BJ (cell line): ENCODE data around the gene FAM169A. TPM values are rescaled to one million over a fixed set of nuclear protein-coding genes. Genes with fewer than 3 reads are reported as not detected.
A peak's percentile ranks its signal among the peaks of the same experiment; 100 is the strongest.

Experiments used
- CTCF ChIA-PET: fragments of 350-600 bp; formaldehyde crosslinking; extraction: SDS; loops from one replicate; lab custom pipeline; 2021; ENCODE audit warnings: antibody characterized with exemption, inconsistent platforms; lab: Yijun Ruan, JAX
- POLR2A ChIA-PET: fragments of 300-600 bp; sonication (Branson Sonifier 250); formaldehyde crosslinking; extraction: SDS; loops from one replicate; lab custom pipeline; 2021; ENCODE audit warnings: antibody characterized with exemption; lab: Charles Lee
- DNase-seq: peaks from one replicate; pipeline ENCODE4 v3.0.0-alpha.2; 2011; ENCODE audit warnings: low read depth
- H3K27me3 ChIP-seq: 2 replicates; pipeline ENCODE4 v1.6.0; 2011; ENCODE audit warnings: low read length; ENCODE audit not compliant: control insufficient read depth, insufficient read depth
- H3K36me3 ChIP-seq: 2 replicates; pipeline ENCODE4 v1.5.1; 2011; ENCODE audit warnings: low read length; ENCODE audit not compliant: control insufficient read depth, insufficient read depth
- H3K4me3 ChIP-seq: 2 replicates; pipeline ENCODE4 v1.5.1; 2011; ENCODE audit warnings: low read depth, mild to moderate bottlenecking, control low read depth, low read length
- CTCF ChIP-seq: IDR thresholded peaks from 2 replicates; pipeline ENCODE4 v1.5.1; 2011; ENCODE audit warnings: low read depth, mild to moderate bottlenecking, control low read depth, inconsistent platforms, low read length, moderate library complexity; ENCODE audit not compliant: insufficient read depth
- polyA plus RNA-seq: library from polyadenylated mRNA; depleted of rRNA; stranded (reverse); fragments of >200 nt; gene quantifications from 2 replicates; pipeline ENCODE4 v1.2.3, GENCODE V29; 2011

The FAM169A gene
- polyA plus RNA-seq, 1 experiment, result 0.22 TPM

DNA sequence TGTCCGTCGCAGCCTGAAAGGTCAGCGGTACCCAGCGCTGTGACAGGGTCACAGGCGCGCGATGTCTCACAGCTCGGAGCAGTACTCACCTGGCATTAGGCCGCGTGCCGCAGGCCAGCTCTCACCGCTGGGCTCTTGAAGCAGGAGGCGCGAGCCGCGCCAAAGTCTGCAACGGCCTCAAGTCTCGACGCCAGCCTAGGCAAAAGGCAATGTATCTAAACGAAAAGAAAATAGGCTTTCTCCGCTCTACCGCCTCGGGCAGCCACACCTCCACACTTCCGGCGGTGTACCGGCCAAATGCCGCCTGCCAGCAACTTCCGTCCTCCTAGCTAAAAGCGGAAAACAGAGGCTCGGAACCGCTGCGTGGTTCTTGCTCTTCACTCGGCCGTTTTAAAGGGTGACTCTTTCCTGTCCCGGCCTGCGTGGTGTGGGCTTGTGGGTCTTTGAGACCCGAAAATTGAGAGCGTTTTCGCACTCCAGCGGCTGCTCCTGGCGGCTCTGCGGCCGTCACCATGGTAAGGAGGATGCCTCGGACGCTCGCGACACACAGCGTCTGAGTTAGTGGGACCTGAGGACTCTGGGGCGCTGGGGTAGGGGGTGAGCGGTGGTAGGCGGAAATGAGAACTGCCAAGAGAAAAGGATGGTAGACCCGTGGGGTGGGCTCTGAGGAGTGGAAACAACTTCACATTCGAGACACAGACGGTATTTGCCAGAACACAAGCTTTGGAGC is 99.2 kb downstream of the FAM169A start, which contains the start of the genes GFM2 and NSA2:
GFM2 (minus strand) TSS at position 269 of the 730 bp plus-strand sequence. CDS start 3,375 bp downstream, outside the sequence.
NSA2 (plus strand) TSS at position 401 of the 730 bp plus-strand sequence; CDS start at position 513, 112 bp downstream.
- peak; percentile 69 for DNase-seq
- CTCF ChIA-PET, result interaction anchor here (0.9 to 1.3 kb wide), 6 partner anchors 34 to 151 kb away, joined by 3 to 6 read pairs (median 4); no protein-coding TSS in a partner anchor
- TF ChIP-seq CTCF, result no peak
- H3K27me3 ChIP-seq, result no peaks in the 10 kb centered on the region
- H3K4me3 ChIP-seq, result peak within 1 kb of the TSS; percentile 95
- H3K36me3 ChIP-seq, result no peaks in the 10 kb centered on the region
- POLR2A ChIA-PET, result interaction anchor here (0.6 kb wide), 1 partner anchor 48 kb away, joined by 3 read pairs; no protein-coding TSS in a partner anchor

DNA sequence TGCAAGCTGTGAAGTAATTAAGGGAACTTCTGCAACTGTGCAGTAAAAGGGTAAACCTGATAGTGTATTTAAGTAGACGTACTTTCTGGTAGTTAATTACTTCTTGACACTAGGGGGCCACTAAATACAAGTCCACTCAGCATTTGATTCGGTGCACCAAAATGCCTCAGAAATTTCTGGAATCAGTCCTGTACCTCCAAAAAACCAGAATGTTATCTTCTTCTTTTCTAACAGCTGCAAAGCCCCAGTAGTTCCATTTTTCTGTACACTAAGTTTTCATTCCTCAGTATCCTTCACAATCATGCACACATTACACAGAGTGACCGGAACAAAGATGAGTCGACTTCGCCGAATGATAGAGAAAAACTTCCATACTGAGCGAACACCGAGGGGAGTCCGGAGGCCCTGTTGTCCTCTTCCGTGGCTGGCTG is 99.8 kb downstream of the FAM169A start:
- TF ChIP-seq CTCF, result peak; percentile 27
- no peak for DNase-seq
- CTCF ChIA-PET, result interaction anchor here (0.9 to 1.3 kb wide), 7 partner anchors 27 to 152 kb away, joined by 3 to 6 read pairs (median 4); no protein-coding TSS in a partner anchor
- Histone ChIP-seq H3K36me3 (no peaks in the 10 kb centered on the region), H3K4me3 (peak overlapping the region; percentile 95), H3K27me3 (no peaks in the 10 kb centered on the region)
- POLR2A ChIA-PET, result interaction anchor here (0.6 kb wide), 1 partner anchor 49 kb away, joined by 3 read pairs; no protein-coding TSS in a partner anchor

GRCh38 chr5:74765929-74766328 is 100.3 kb downstream of the FAM169A start:
- ChIA-PET POLR2A (no interaction called here), CTCF (interaction anchor here (1.1 to 1.3 kb wide), 5 partner anchors 26 to 150 kb away, joined by 3 to 4 read pairs (median 3); no protein-coding TSS in a partner anchor)
- Histone ChIP-seq H3K27me3 (no peaks in the 10 kb centered on the region), H3K4me3 (peak overlapping the region; percentile 95), H3K36me3 (no peaks in the 10 kb centered on the region)
- no peak for TF ChIP-seq CTCF
- DNase-seq, result no peak

DNA sequence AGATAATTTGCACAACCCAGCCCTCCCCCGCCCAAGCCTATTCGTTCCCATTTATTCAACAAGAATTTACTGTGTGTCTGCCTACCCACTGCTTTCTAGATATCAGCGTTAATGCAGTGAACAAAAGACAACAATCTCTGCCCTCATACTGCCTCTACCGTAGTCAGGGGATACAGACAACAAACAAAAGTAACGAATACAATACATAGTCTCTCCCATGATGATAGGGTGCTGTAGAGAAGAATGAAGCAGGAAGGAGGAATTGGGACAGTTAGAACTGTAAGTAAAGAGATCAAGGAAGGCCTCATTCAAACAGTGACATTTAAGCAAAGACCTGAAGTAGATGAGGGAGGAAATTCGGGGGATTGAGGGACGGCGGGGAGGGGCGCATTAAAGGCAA is 101.0 kb downstream of the FAM169A start:
- ChIA-PET POLR2A (no interaction called here), CTCF (interaction anchor here (1.1 kb wide), 1 partner anchor 26 kb away, joined by 3 read pairs; no protein-coding TSS in a partner anchor)
- TF ChIP-seq CTCF, result no peak
- Histone ChIP-seq H3K27me3 (no peaks in the 10 kb centered on the region), H3K4me3 (no peak overlapping the region), H3K36me3 (no peaks in the 10 kb centered on the region)
- no peak for DNase-seq

DNA sequence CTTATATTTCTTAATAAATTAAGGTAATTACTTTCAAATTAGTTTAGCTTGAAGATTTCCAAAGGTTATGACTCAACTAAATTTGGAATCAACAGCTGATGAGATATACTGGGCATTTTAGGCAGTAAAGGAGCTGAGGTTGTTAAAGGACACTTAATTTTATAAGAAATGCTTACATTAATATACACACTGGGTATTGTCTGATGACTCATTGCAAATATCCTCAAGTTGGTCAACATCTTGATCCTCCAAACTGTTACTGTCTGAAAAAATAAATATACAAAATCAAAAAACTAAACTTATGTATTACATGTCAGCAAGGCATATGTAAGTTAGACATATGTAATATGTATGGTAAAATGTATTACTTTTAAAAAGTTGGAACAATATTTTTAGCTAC is 102.7 kb downstream of the FAM169A start:
- Histone ChIP-seq H3K36me3 (no peaks in the 10 kb centered on the region), H3K4me3 (no peak overlapping the region), H3K27me3 (no peaks in the 10 kb centered on the region)
- ChIA-PET POLR2A (no interaction called here), CTCF (interaction anchor here (0.6 to 0.9 kb wide), 3 partner anchors 90 to 515 kb away, joined by 3 read pairs; no protein-coding TSS in a partner anchor)
- DNase-seq, result no peak
- TF ChIP-seq CTCF, result no peak
